BLaER1 treated with 17β-estradiol and CSF1 and Interleukin-3, amounts not matched to agents 10 nM and 100 nM (cell line): Measurements from ENCODE around the gene EXOC2.
A peak's percentile ranks its signal among the peaks of the same experiment; 100 is the strongest.

Experiments used
- H3K27ac ChIP-seq, 11 experiments: shearing (Covaris generic); formaldehyde crosslinking; 2 replicates each; pipeline ENCODE4 v1.8.1; 2022
- H3K27me3 ChIP-seq, 11 experiments: shearing (Covaris generic); formaldehyde crosslinking; 2 replicates each; pipeline ENCODE4 v1.8.1; 2022
- H3K36me3 ChIP-seq, 11 experiments: shearing (Covaris generic); formaldehyde crosslinking; 2 replicates each; pipeline ENCODE4 v1.8.1; 2022
- H3K4me1 ChIP-seq, 10 experiments: shearing (Covaris generic); formaldehyde crosslinking; 2 replicates each; pipeline ENCODE4 v1.8.1; 2022
- H3K4me2 ChIP-seq, 11 experiments: shearing (Covaris generic); formaldehyde crosslinking; 2 replicates each; pipeline ENCODE4 v1.8.1; 2022
- H3K4me3 ChIP-seq, 10 experiments: shearing (Covaris generic); formaldehyde crosslinking; 2 replicates each; pipeline ENCODE4 v1.8.1; 2022
- H3K9ac ChIP-seq, 11 experiments: shearing (Covaris generic); formaldehyde crosslinking; 2 replicates each; pipeline ENCODE4 v1.8.1; 2022
- H3K9me3 ChIP-seq, 11 experiments: shearing (Covaris generic); formaldehyde crosslinking; replicated peaks in 1 of 11; 2 replicates each; pipeline ENCODE4 v1.8.1; 2022
- H4K20me1 ChIP-seq, 11 experiments: shearing (Covaris generic); formaldehyde crosslinking; 2 replicates each; pipeline ENCODE4 v1.8.1; 2022
- Cebpa-rat ChIP-seq, 11 experiments: shearing (Covaris generic); IDR thresholded peaks; 2 replicates each; pipeline ENCODE4 v1.8.1; 2022

EXOC2 gene

GRCh38 chr6:455835-456234 lies 237.1 kb downstream of the EXOC2 start:
- Histone ChIP-seq H3K4me2 (peak overlapping the region in 1 of 11 experiments; percentile 1; a peak in 2 of 22 replicates), H3K4me1 (peaks cover 0 to 8% (median 0%) of the 10 kb centered on the region in 10 experiments; a peak in 2 of 20 replicates), H3K4me3 (no peak overlapping the region), H4K20me1 (no peaks in the 10 kb centered on the region), H3K9me3 (peaks cover 5 to 21% (median 12%) of the 10 kb centered on the region in 11 experiments; a peak in 17 of 22 replicates), H3K9ac (no peak overlapping the region), H3K27me3 (no peaks in the 10 kb centered on the region), H3K27ac (no peak overlapping the region), H3K36me3 (no peaks in the 10 kb centered on the region)
- no peak for TF ChIP-seq Cebpa-rat (IDR thresholded peaks at IDR 0.05)

GRCh38 chr6:455006-455585 lies 237.8 kb downstream of the EXOC2 start:
- H3K27me3 ChIP-seq = no peaks in the 10 kb centered on the region
- TF ChIP-seq Cebpa-rat (IDR thresholded peaks at IDR 0.05) = no peak

GRCh38 chr6:454148-454991 lies 238.6 kb downstream of the EXOC2 start:
- Histone ChIP-seq H3K9me3 (peaks cover 7 to 33% (median 24%) of the 10 kb centered on the region in 11 experiments; a peak in 20 of 22 replicates), H3K27ac (no peak overlapping the region), H3K9ac (no peak overlapping the region), H3K36me3 (no peaks in the 10 kb centered on the region), H3K4me1 (peaks cover 0 to 8% (median 0%) of the 10 kb centered on the region in 10 experiments; a peak in 2 of 20 replicates), H3K4me2 (no peak overlapping the region), H4K20me1 (no peaks in the 10 kb centered on the region), H3K4me3 (no peak overlapping the region), H3K27me3 (no peaks in the 10 kb centered on the region)
- TF ChIP-seq Cebpa-rat (IDR thresholded peaks at IDR 0.05) = no peak

More at GRCh38 chr6:455006-455585, 237.8 kb downstream of the EXOC2 start:
- Histone ChIP-seq H3K4me1 (peaks cover 0 to 8% (median 0%) of the 10 kb centered on the region in 10 experiments; a peak in 2 of 20 replicates), H3K9me3 (peaks cover 7 to 26% (median 17%) of the 10 kb centered on the region in 11 experiments; a peak in 20 of 22 replicates), H4K20me1 (no peaks in the 10 kb centered on the region), H3K4me3 (no peak overlapping the region), H3K4me2 (peak overlapping the region in 1 of 11 experiments; percentile 1; a peak in 2 of 22 replicates), H3K9ac (no peak overlapping the region), H3K27ac (no peak overlapping the region), H3K36me3 (no peaks in the 10 kb centered on the region)

GRCh38 chr6:453152-453551 lies 239.8 kb downstream of the EXOC2 start:
- H3K4me2 ChIP-seq = no peak overlapping the region
- H4K20me1 ChIP-seq = no peaks in the 10 kb centered on the region
- no peaks in the 10 kb centered on the region for H3K36me3 ChIP-seq
- TF ChIP-seq Cebpa-rat (IDR thresholded peaks at IDR 0.05) = no peak
- H3K9me3 ChIP-seq = peaks cover 0 to 29% (median 20%) of the 10 kb centered on the region in 11 experiments; a peak in 18 of 22 replicates
- no peak overlapping the region for H3K27ac ChIP-seq
- no peak overlapping the region for H3K9ac ChIP-seq
- no peaks in the 10 kb centered on the region for H3K27me3 ChIP-seq
- H3K4me3 ChIP-seq = no peak overlapping the region
- H3K4me1 ChIP-seq = peaks cover 0 to 16% (median 0%) of the 10 kb centered on the region in 10 experiments; a peak in 6 of 20 replicates

GRCh38 chr6:452301-453067 lies 240.5 kb downstream of the EXOC2 start:
- H3K27ac ChIP-seq = no peak overlapping the region
- H3K4me3 ChIP-seq = no peak overlapping the region
- TF ChIP-seq Cebpa-rat (IDR thresholded peaks at IDR 0.05) = no peak
- no peaks in the 10 kb centered on the region for H3K27me3 ChIP-seq
- no peak overlapping the region for H3K9ac ChIP-seq
- H3K4me2 ChIP-seq = peak overlapping the region in 1 of 11 experiments; percentile 2; a peak in 1 of 22 replicates
- H4K20me1 ChIP-seq = no peaks in the 10 kb centered on the region
- peaks cover 0 to 22% (median 2%) of the 10 kb centered on the region in 10 experiments; a peak in 9 of 20 replicates for H3K4me1 ChIP-seq
- no peaks in the 10 kb centered on the region for H3K36me3 ChIP-seq
- H3K9me3 ChIP-seq = peaks cover 0 to 28% (median 18%) of the 10 kb centered on the region in 11 experiments; a peak in 14 of 22 replicates

GRCh38 chr6:451847-452246 lies 241.1 kb downstream of the EXOC2 start:
- no peaks in the 10 kb centered on the region for H3K27me3 ChIP-seq
- no peaks in the 10 kb centered on the region for H4K20me1 ChIP-seq
- H3K9ac ChIP-seq = no peak overlapping the region
- H3K4me3 ChIP-seq = no peak overlapping the region
- no peak overlapping the region for H3K27ac ChIP-seq
- TF ChIP-seq Cebpa-rat (IDR thresholded peaks at IDR 0.05) = no peak
- H3K4me1 ChIP-seq = peaks cover 4 to 29% (median 8%) of the 10 kb centered on the region in 10 experiments
- no peak overlapping the region for H3K4me2 ChIP-seq
- peaks cover 0 to 26% (median 18%) of the 10 kb centered on the region in 11 experiments; a peak in 14 of 22 replicates for H3K9me3 ChIP-seq
- no peaks in the 10 kb centered on the region for H3K36me3 ChIP-seq

- no peaks in the 10 kb centered on the region for H3K36me3 ChIP-seq
- H3K27me3 ChIP-seq = no peaks in the 10 kb centered on the region
- TF ChIP-seq Cebpa-rat (IDR thresholded peaks at IDR 0.05) = no peak
- peaks cover 0 to 22% (median 18%) of the 10 kb centered on the region in 11 experiments; a peak in 14 of 22 replicates for H3K9me3 ChIP-seq
- H3K9ac ChIP-seq = no peak overlapping the region
- no peak overlapping the region for H3K4me3 ChIP-seq
- H3K4me2 ChIP-seq = no peak overlapping the region
- H4K20me1 ChIP-seq = no peaks in the 10 kb centered on the region
- no peak overlapping the region for H3K27ac ChIP-seq
- H3K4me1 ChIP-seq = peaks cover 9 to 34% (median 14%) of the 10 kb centered on the region in 10 experiments
Observed at GRCh38 chr6:451336-451735, 241.6 kb downstream of the EXOC2 start.

- no peak for TF ChIP-seq Cebpa-rat (IDR thresholded peaks at IDR 0.05)
- Histone ChIP-seq H3K9ac (no peak overlapping the region), H4K20me1 (no peaks in the 10 kb centered on the region), H3K4me1 (peaks cover 24 to 46% (median 29%) of the 10 kb centered on the region in 10 experiments), H3K4me2 (no peak overlapping the region), H3K27me3 (no peaks in the 10 kb centered on the region), H3K4me3 (no peak overlapping the region), H3K27ac (no peak overlapping the region), H3K36me3 (no peaks in the 10 kb centered on the region), H3K9me3 (peaks cover 0 to 22% (median 18%) of the 10 kb centered on the region in 11 experiments; a peak in 14 of 22 replicates)
Observed at GRCh38 chr6:449486-450419, 243.2 kb downstream of the EXOC2 start.
